Measurements from ENCODE around the gene LDLRAD4.

DNA sequence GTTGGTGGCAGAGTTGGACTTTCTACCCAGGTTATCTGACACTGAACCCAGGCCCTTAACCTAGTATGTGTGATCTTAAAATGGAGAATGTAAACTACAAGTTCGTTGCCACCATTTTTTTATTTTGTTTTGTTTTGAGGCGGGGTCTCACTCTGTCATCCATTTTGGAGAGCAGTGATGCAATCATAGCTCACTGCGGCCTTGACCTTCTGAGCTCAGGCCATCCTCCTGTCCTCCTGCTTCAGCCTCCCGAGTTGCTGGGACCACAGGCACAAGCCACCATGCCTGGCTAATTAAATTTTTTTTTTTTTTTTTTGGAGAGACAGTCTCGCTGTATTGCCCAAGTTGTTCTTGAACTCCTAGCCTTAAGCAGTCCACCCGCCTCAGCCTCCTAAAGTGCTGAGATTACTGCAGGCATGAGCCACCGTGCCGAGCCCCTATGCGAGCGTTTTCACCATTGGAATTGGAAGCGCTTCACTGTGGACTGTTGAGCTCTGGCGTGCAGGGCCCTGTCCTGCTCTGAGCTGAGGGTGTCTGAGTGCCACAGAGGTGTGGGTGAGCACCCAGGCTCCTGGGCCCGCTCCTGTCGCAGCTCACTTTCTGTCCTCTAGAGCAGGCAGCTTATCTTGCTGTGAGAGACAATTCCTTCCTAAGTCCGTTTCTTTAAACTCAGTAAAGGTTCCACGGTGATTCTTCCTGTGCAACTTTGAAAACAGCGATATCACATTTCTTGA lies 186.9 kb downstream of the LDLRAD4 start:
- TF ChIP-seq GATA3 (IDR thresholded peaks at IDR 0.05; ENCODE audit: low read depth, low read length), result no peak
- TF ChIP-seq GATA2 (IDR thresholded peaks at IDR 0.05; ENCODE audit: low read depth, low read length), result no peak
